HCT116 (cell line): ENCODE measurements around the gene TRIM10. TPM values are rescaled to one million over a fixed set of nuclear protein-coding genes. Genes with fewer than 3 reads are reported as not detected.

Experiments
- ATAC-seq: fragments of 200-7000 bp; cut with Tn5 transposase; 2 replicates; pipeline ENCODE4 v1.9.1; 2020; ENCODE audit warnings: mild to moderate bottlenecking, moderate library complexity
- BruUV-seq: library from RNA; stranded (reverse); fragments of 400-500 nt; replicated peaks from 2 replicates; lab custom pipeline; 2021; lab: Mats Ljungman, UMichigan
- CTCF ChIA-PET: fragments of 300-600 bp; sonication (Branson Sonifier 250); formaldehyde crosslinking; loops from one replicate; lab custom pipeline; 2021; ENCODE audit warnings: antibody characterized with exemption; lab: Charles Lee
- POLR2A ChIA-PET: fragments of 300-600, 350-600 bp; sonication (Branson Sonifier 250); formaldehyde crosslinking; loops from one replicate; lab custom pipeline; 2021; ENCODE audit warnings: antibody characterized with exemption; lab: Charles Lee
- RAD21 ChIA-PET, 2 experiments: fragments of 300-600 bp; sonication (Branson Sonifier 250); formaldehyde crosslinking; loops; one replicate each; lab custom pipeline; 2023; ENCODE audit warnings: low total read pairs in 2 of 2; ENCODE audit not compliant: uncharacterized antibody in 2 of 2, unreplicated experiment in 2 of 2, low non-redundant PET in 1 of 2; lab: Charles Lee
- DNase-seq: peaks from one replicate; pipeline ENCODE4 v3.0.0-alpha.2; 2010; ENCODE audit warnings: low read depth, low spot score
- H2AFZ ChIP-seq: fragments of 200-600 bp; shearing (Covaris generic), sonication (generic); 2 replicates; pipeline ENCODE4 v1.6.1; 2017; ENCODE audit warnings: low read depth, mixed run types, mixed read lengths, antibody characterized with exemption, low read length; ENCODE audit not compliant: poor library complexity, severe bottlenecking
- H3K27ac ChIP-seq: 2 replicates; pipeline ENCODE4 v1.5.1; 2012; ENCODE audit warnings: low read depth, low read length
- H3K27me3 ChIP-seq: fragments of 200-600 bp; sonication (generic); 2 replicates; pipeline ENCODE4 v1.6.1; 2016; ENCODE audit warnings: mixed run types, low read length, mixed read lengths; ENCODE audit not compliant: insufficient read depth
- H3K36me3 ChIP-seq, 2 experiments: fragments of 200-500 bp in 1 of 2; fragments of 200-600 bp in 1 of 2; sonication (Bioruptor generic) in 1 of 2; sonication (generic) in 1 of 2; 2 replicates each; pipeline versions ENCODE4 v1.5.1 to v1.6.1; 2014 to 2016; ENCODE audit warnings: low read length in 2 of 2, inconsistent platforms in 1 of 2, mixed read lengths in 1 of 2, mixed run types in 1 of 2; ENCODE audit not compliant: insufficient read depth in 2 of 2, control insufficient read depth in 1 of 2
- H3K4me1 ChIP-seq, 2 experiments: fragments of 200-600 bp in 1 of 2; sonication (generic) in 1 of 2; 2 replicates each; pipeline versions ENCODE4 v1.5.1 to v1.6.1; 2012 to 2017; ENCODE audit warnings: low read length in 2 of 2, inconsistent platforms in 1 of 2, mild to moderate bottlenecking in 1 of 2, mixed read lengths in 1 of 2, mixed run types in 1 of 2, moderate library complexity in 1 of 2; ENCODE audit not compliant: insufficient read depth in 2 of 2, control insufficient read depth in 1 of 2
- H3K4me2 ChIP-seq: fragments of 200-600 bp; sonication (generic); 2 replicates; pipeline ENCODE4 v1.6.1; 2017; ENCODE audit warnings: mixed run types, low read length, mixed read lengths
- H3K4me3 ChIP-seq, 2 experiments: fragments of 200-600 bp in 1 of 2; sonication (generic) in 1 of 2; replicated peaks in 1 of 2; 2 replicates each; pipeline ENCODE4 v1.5.1; 2011 to 2016; ENCODE audit warnings: low read length in 2 of 2, control low read depth in 1 of 2, low read depth in 1 of 2, mild to moderate bottlenecking in 1 of 2, mixed read lengths in 1 of 2, mixed run types in 1 of 2
- H3K79me2 ChIP-seq: fragments of 200-600 bp; sonication (generic); 2 replicates; pipeline ENCODE4 v1.6.1; 2017; ENCODE audit warnings: mild to moderate bottlenecking, mixed run types, low read length, moderate library complexity, mixed read lengths; ENCODE audit not compliant: insufficient read depth
- H3K9ac ChIP-seq: fragments of 200-600 bp; sonication (generic); 2 replicates; pipeline ENCODE4 v1.6.1; 2016; ENCODE audit warnings: low read length, mixed read lengths
- H3K9me2 ChIP-seq: fragments of 200-600 bp; sonication (generic), shearing (Covaris generic); 2 replicates; pipeline ENCODE4 v1.6.1; 2017; ENCODE audit warnings: mixed run types, mild to moderate bottlenecking, moderate library complexity; ENCODE audit not compliant: insufficient read depth
- H3K9me3 ChIP-seq, 2 experiments: fragments of 200-500 bp in 1 of 2; fragments of 200-600 bp in 1 of 2; sonication (Bioruptor generic) in 1 of 2; sonication (generic) in 1 of 2; 2 replicates each; pipeline ENCODE4 v1.6.1; 2014 to 2017; ENCODE audit warnings: low read length in 2 of 2, mixed read lengths in 2 of 2, inconsistent platforms in 1 of 2, low read depth in 1 of 2, mild to moderate bottlenecking in 1 of 2, mixed run types in 1 of 2, moderate library complexity in 1 of 2; ENCODE audit not compliant: control insufficient read depth in 1 of 2, insufficient read depth in 1 of 2
- H4K20me1 ChIP-seq: fragments of 200-600 bp; sonication (generic), shearing (Covaris generic); 2 replicates; pipeline ENCODE4 v1.6.1; 2017; ENCODE audit warnings: mixed run types, mild to moderate bottlenecking, moderate library complexity; ENCODE audit not compliant: insufficient read depth
- CBX3 ChIP-seq: IDR thresholded peaks from 2 replicates; pipeline ENCODE4 v1.6.1; 2012; ENCODE audit warnings: low read depth
- CTCF ChIP-seq, 3 experiments: fragments of 200-600 bp in 1 of 3; sonication (generic) in 1 of 3; IDR thresholded peaks in 2 of 3; conservative IDR thresholded peaks in 1 of 3; 2 replicates each; pipeline ENCODE4 v1.5.1; 2012 to 2017; ENCODE audit warnings: low read depth in 2 of 3, low read length in 2 of 3, antibody characterized with exemption in 1 of 3, borderline replicate concordance in 1 of 3, control low read depth in 1 of 3, mild to moderate bottlenecking in 1 of 3, mixed read lengths in 1 of 3, mixed run types in 1 of 3, moderate library complexity in 1 of 3; ENCODE audit not compliant: insufficient read depth in 1 of 3
- EGR1 ChIP-seq: IDR thresholded peaks from 2 replicates; pipeline ENCODE4 v1.6.1; 2012; ENCODE audit warnings: low read depth
- FOSL1 ChIP-seq: IDR thresholded peaks from 2 replicates; pipeline ENCODE4 v1.6.1; 2012; ENCODE audit warnings: low read depth
- SIN3A ChIP-seq: IDR thresholded peaks from 2 replicates; pipeline ENCODE4 v1.6.1; 2012; ENCODE audit warnings: low read depth
- intact Hi-C: fragments of 100-400 bp; cut with micrococcal nuclease; formaldehyde crosslinking; loops from 2 replicates; pipeline ENCODE4 v1.10.0; 2022
- total RNA-seq: library from RNA; stranded (reverse); gene quantifications from one replicate; pipeline ENCODE4 v1.2.1, GENCODE V29; 2021; ENCODE audit not compliant: unreplicated experiment
- TF ChIP-seq, protein P1 (sequence below): IDR thresholded peaks from 2 replicates; pipeline ENCODE4 v1.6.1; 2012; ENCODE audit warnings: low read depth

Gene TRIM10
- total RNA-seq, 1 experiment from 2014 or later, result 0.98 TPM

- H3K27ac ChIP-seq, result no peak overlapping the region
- no peak overlapping the region for H3K4me3 ChIP-seq
- RAD21 ChIA-PET, result no interaction called here
- TF ChIP-seq SIN3A, result no peak
- no peak for TF ChIP-seq EGR1
- no peak for TF ChIP-seq CTCF (IDR thresholded peaks at IDR 0.05 in 2 of 3, conservative IDR thresholded peaks at IDR 0.05 in 1 of 3; ENCODE audit: borderline replicate concordance in 1 of 3, insufficient read depth in 1 of 3, low read depth in 2 of 3, low read length in 2 of 3)
- no peak for TF ChIP-seq FOSL1
- TF ChIP-seq CBX3, result no peak
- TF ChIP-seq, protein P1, sequence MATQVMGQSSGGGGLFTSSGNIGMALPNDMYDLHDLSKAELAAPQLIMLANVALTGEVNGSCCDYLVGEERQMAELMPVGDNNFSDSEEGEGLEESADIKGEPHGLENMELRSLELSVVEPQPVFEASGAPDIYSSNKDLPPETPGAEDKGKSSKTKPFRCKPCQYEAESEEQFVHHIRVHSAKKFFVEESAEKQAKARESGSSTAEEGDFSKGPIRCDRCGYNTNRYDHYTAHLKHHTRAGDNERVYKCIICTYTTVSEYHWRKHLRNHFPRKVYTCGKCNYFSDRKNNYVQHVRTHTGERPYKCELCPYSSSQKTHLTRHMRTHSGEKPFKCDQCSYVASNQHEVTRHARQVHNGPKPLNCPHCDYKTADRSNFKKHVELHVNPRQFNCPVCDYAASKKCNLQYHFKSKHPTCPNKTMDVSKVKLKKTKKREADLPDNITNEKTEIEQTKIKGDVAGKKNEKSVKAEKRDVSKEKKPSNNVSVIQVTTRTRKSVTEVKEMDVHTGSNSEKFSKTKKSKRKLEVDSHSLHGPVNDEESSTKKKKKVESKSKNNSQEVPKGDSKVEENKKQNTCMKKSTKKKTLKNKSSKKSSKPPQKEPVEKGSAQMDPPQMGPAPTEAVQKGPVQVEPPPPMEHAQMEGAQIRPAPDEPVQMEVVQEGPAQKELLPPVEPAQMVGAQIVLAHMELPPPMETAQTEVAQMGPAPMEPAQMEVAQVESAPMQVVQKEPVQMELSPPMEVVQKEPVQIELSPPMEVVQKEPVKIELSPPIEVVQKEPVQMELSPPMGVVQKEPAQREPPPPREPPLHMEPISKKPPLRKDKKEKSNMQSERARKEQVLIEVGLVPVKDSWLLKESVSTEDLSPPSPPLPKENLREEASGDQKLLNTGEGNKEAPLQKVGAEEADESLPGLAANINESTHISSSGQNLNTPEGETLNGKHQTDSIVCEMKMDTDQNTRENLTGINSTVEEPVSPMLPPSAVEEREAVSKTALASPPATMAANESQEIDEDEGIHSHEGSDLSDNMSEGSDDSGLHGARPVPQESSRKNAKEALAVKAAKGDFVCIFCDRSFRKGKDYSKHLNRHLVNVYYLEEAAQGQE, result no peak
- TF ChIP-seq, all 23 proteins: peak for 0
- Histone ChIP-seq H3K9ac (no peak overlapping the region), H4K20me1 (no peaks in the 10 kb centered on the region), H3K4me2 (no peak overlapping the region), H3K9me3 (no peaks in the 10 kb centered on the region), H3K79me2 (no peaks in the 10 kb centered on the region), H3K9me2 (no peaks in the 10 kb centered on the region), H2AFZ (no peak overlapping the region), H3K36me3 (no peaks in the 10 kb centered on the region), H3K4me1 (peaks cover 0 to 4% of the 10 kb centered on the region in 2 experiments; a peak in 1 of 4 replicates), H3K27me3 (no peaks in the 10 kb centered on the region)
- intact Hi-C loops, result no loop called here
- ChIA-PET CTCF (no interaction called here), POLR2A (no interaction called here)
- no TSS peak for BruUV-seq
- DNase-seq (no peak), ATAC-seq (no peak)
These were observed 24.3 kb downstream of the TRIM10 start for GRCh38 chr6:30136570-30137286.
